NCI-H460 (cell line): Measurements from ENCODE around the gene CDC42EP3. TPM values are rescaled to one million over a fixed set of nuclear protein-coding genes. Genes with fewer than 3 reads are reported as not detected.

ENCODE experiments used
- DNase-seq: peaks from one replicate; pipeline ENCODE4 v3.0.0-alpha.2; 2016; ENCODE audit warnings: low read depth; ENCODE audit errors: extremely low read depth
- total RNA-seq: library from RNA; depleted of rRNA; stranded (reverse); fragments of >200 nt; shearing (Covaris generic); gene quantifications from 2 replicates; pipeline ENCODE4 v1.2.3, GENCODE V29; 2014

CDC42EP3 gene
- total RNA-seq, 1 experiment from 2014 or later = 13.7 TPM

DNA sequence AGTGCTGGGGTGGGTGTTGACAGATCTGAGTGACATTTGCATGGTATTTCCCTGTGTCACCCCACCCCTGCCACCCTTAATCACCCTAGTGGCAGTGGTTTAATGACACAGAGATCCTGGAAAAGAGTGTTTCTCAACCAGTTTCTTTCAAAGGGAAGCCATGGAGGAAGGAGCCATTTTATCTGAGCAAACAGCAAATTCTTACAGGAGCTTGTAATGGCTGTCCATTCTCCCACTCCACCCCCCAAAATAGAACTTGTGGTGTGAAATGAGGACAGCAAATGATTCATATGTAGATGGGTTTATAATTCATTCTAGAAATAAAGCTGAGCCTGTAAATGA, 51.5 kb downstream of the CDC42EP3 start:
- DNase-seq = no peak

- no peak for DNase-seq
Measured at GRCh38 chr2:37619230-37619958, 52.0 kb downstream of the CDC42EP3 start.

DNA sequence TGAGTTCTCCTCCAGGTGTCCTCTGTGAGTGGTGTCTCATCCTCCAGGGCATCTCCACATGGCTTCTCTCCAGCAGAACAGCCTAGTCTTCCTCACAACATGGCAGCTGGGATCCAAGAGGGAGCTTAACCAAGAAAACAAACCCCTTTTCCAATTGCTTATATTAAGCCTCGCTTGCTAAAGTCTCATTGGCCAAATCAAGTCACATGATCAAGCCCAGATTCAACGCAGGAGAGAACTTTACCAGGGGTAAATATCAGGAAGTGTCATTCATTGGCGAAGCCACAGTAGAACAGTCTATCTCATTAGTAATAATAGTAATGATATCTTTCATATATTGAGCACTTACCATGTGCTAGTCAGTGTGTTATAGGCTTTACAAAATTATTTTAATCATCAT, 53.1 kb downstream of the CDC42EP3 start:
- no peak for DNase-seq

DNA sequence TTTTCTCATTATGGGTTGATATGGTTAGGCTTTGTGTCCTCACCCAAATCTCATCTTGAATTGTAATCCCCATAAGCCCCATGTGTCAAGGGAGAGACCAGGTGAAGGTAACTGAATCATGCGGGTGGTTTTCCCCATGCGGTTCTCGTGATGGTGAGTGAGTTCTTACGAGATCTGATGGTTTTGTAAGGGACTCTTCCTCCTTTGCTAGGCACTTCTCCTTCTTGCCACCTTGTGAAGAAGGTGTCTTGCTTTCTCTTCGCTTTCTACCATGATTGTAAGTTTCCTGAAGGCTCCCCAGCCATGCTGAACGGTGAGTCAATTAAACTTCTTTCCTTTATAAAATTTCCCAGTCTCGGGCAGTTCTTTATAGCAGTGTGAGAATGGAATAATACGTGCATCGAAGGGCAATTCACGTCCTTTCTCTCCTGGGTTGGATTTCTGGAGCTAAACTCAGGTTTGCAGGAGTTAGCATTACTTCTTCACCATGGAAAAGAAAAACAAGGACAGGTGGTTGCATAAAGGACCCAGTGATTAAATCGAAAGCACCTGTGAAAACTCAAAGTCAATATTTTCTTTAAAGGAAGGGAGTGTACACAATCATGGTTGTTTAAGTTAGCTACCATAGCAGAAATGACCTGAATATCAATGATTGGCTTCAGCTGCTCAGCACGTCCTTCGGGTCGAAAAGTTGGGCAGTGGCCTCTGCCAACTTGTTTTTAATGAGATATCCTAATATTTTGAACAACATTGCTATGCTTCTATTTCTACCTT, 54.1 kb downstream of the CDC42EP3 start:
- no peak for DNase-seq

- no peak for DNase-seq
Measured at GRCh38 chr2:37616677-37617005, 54.8 kb downstream of the CDC42EP3 start.

GRCh38 chr2:37615804-37616676, 55.4 kb downstream of the CDC42EP3 start:
- DNase-seq = no peak

DNA sequence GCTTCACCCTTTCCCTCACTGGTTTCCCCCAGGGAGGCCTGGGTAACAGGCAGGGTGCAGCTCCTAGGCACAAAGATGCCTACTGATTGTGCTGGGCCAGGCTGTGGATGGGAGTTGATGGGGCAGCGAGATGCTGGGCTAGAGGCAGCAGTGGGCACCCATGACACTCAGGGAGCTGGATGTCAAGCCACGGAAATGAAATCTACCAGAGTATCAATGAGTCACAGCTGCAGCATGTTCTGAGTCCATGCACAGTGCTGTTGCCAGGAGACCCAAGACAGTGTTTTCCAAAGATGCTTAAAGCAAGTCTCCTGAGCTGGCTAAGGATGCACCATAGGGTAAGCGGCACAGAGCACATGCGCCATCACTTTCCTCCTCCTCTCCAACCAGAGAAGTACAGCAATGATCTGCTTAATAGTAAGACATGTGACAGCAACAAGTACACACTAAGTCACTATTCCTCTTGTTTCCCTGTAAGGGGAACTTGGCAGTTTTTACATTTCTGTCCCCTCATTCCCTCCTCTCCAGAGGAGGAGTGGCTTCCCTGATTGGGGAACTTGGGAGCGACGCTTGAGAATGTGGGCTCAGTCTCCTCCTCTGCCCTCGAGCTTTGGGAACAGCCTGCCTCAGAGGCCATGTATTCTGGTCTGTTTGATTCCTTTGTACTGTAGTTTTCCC, 57.2 kb downstream of the CDC42EP3 start:
- DNase-seq = no peak

DNA sequence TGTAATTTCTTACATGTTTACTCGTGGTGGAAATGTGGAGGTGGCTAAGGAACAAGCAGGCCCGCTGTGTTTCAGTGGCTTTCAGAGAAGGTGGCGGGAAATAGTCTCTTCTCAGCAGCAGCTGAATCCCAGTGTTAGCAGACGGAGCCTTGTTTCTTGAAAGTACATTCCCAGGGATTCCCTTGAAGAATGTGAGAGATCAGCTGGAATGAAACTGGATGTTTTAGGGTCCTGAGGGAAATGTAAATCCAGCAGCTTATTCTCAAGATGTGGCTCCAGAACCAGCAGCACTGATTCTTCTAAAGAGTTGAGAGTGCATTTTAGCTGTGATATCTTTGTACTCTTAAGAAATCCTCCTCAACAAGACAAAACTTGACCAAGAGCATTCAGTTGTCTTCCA, 59.1 kb downstream of the CDC42EP3 start:
- DNase-seq = no peak

DNA sequence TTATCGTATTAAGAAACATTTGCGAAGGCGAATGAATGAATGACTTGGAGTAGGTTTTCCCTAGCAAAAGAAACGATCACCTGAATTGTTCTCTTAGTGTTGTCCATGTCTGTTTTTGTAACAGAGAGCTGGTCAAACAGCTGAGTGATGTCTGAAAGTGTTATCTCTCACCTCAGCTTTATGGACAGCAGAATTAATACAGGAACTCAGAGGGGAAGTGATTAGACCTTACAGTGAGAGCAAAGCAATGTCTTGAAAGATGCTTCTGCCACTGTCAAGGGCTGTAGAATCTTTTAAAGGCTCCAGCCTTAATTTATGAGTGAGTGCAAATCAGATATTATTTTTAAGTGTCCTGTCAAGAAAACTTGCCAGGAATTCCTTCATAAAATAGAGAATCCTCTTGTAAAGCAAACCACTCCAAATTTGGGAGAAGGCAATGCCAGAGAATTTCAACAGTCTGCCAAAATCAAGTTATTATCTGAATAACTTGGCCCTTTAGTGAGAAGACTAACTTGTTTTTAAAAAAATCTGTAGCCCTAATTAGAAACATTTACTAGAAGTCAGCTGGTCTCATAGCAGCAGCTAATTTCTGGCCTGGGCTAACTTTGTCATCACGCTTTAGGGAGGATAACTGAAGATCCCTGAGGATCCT, 60.7 kb downstream of the CDC42EP3 start:
- DNase-seq = no peak

DNA sequence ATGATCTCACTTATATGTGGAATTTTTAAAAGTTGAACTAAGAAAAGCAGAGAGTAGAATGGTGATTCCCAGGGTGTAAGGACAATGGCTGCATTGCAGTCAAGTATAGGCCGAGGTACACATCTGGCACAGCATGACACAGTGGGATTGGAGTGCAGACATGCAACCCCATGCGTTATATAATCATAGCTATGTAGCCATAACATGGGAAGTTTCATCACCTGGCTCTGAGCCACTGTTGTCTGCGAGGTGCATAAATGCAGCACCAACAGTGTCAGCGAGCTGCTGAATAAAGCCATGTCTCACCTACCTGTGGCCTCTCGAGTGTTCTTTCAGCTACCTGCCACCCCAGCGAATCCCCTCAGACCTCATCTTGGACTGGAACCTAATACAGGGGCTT, 61.7 kb downstream of the CDC42EP3 start:
- DNase-seq = no peak

GRCh38 chr2:37604716-37605115, 66.7 kb downstream of the CDC42EP3 start:
- DNase-seq = no peak

DNA sequence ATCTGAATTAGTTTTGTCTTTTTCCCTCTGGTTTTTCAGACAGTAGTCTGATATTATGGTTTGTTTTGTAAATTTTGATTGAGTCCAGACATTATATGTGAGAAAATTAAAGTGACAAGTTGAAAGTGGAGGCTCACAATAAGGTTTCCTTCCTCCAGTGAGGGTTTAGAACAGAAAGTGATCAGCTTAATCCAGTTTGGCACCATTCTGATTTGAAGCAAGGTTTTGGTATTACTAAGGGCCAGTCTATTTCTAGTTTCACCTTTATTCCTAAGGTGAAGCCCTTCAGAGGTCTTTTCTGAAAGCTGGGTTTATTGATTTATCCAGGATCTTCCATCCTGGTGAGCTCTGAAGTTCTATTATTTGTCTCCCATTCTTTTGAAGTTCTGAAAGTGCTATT, 68.7 kb downstream of the CDC42EP3 start:
- DNase-seq = no peak

GRCh38 chr2:37602040-37602439, 69.4 kb downstream of the CDC42EP3 start:
- no peak for DNase-seq

DNA sequence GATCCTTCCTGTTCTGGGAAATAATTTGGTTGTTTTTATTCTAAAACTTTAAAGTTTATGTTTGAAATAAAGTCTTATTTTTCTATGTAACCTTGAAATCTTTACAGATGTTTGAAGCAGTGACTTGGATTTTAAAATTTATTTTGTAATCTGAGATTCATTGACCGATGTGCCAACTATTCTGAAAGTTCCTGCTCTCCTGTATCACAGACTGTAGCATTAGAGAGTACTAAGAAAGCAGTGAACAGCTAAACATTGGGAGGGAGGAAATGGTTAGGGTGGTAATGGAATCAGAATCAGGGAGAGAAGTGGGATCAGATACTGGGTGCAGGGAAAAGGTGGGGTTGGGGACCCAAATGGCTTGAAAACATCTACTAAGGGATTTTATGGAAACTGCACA, 69.9 kb downstream of the CDC42EP3 start:
- DNase-seq = no peak

- no peak for DNase-seq
Measured at GRCh38 chr2:37600735-37601134, 70.7 kb downstream of the CDC42EP3 start.

DNA sequence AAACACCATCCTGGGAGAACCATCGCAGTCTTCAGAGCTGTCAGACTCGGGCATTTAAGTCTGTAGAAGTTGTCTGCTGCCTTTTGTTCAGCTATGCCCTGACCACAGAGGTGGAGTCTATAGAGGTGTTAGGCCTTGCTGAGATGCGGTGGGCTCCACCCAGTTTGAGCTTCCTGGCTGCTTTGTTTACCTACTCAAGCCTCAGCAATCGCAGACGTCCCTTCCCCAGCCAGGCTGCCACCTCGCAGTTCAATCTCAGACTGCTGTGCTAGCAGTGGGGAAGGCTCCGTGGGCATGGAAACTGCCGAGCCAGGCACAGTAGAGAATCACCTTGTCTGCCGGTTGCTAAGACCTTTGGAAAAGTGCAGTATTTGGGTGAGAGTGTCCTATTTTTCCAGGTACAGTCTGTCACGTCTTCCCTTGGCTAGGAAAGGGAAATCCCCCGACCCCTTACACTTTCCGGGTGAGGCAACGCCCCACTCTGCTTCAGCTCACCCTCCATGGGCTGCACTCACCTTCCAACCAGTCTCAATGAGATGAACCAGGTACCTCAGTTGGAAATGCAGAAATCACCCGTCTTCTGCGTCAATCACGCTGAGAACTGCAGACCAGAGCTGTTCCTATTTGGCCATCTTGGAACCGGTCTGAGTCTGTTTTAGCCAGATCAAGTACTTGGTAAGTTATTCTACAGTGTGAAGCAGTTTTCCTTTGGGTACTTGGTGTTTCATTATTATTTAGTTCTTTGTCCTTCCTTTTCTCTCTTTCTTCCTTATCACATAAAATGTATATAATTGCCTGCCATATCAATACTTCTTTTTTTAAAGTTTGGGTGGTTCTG, 71.5 kb downstream of the CDC42EP3 start:
- no peak for DNase-seq

DNA sequence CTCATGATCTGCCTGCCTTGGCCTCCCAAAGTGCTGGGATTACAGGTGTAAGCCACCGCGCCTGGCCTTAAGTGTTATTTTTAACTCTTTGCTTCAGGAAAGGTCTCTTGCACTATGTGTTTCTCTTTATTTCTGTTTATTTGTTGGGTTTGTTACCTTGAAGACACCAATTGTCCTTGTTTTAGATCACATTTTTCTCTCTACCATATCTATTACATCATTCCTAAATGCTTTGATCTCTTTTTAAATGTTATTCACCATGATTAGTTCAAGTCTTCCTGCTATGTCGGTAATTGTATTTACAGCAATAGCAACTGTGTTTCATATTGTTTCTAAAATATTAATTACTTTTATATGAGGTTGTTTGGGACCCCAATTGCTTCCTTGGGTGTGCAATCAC, 77.7 kb downstream of the CDC42EP3 start:
- DNase-seq = no peak

DNA sequence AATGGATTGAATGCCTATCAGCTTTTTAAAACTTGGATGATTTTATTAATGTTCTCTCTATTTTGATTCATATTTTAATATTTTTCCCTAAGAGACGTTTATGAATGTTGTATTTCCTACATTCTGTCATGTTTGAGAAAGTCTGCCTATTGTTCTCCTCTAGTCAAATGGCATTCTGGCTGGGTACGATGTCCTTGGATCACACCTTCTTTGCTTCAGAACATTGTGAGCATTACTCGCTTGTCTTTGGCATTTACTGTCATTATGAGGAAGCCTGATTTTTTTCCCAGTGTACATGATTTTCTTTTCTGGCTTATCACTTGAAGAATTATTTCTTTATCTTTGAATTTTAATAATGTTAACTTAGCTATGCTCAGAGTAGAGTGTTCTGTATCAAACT, 78.4 kb downstream of the CDC42EP3 start:
- DNase-seq = no peak
